ENCODE measurements around the gene NUDT14. TPM values are rescaled to one million over a fixed set of nuclear protein-coding genes. Genes with fewer than 3 reads are reported as not detected.

Gene NUDT14
- total RNA-seq, 4 donors from 2014 or later = 12.1 to 22.3 (median 16.6) TPM

GRCh38 chr14:105166571-105167302 lies 14.4 kb downstream of the NUDT14 start:
- no peak for ATAC-seq (ENCODE audit: low FRiP score)
- DNase-seq (ENCODE audit: low spot score) = no peak
- TF ChIP-seq CTCF (IDR thresholded peaks at IDR 0.05) = no peak

GRCh38 chr14:105165761-105166485 lies 15.2 kb downstream of the NUDT14 start:
- DNase-seq (ENCODE audit: low spot score) = no peak
- TF ChIP-seq CTCF (IDR thresholded peaks at IDR 0.05) = no peak
- no peak for ATAC-seq (ENCODE audit: low FRiP score)

- TF ChIP-seq CTCF (IDR thresholded peaks at IDR 0.05) = no peak
- DNase-seq (ENCODE audit: low spot score) = no peak
Observed at GRCh38 chr14:105165134-105165704, 15.9 kb downstream of the NUDT14 start.

GRCh38 chr14:105163040-105163742 lies 17.9 kb downstream of the NUDT14 start:
- no peak for TF ChIP-seq CTCF (IDR thresholded peaks at IDR 0.05)
- no peak for ATAC-seq (ENCODE audit: low FRiP score)
- no peak for DNase-seq (ENCODE audit: low spot score)

More at GRCh38 chr14:105165134-105165704, 15.9 kb downstream of the NUDT14 start:
- ATAC-seq (ENCODE audit: low FRiP score) = no peak

GRCh38 chr14:105162669-105162979 lies 18.5 kb downstream of the NUDT14 start:
- no peak for TF ChIP-seq CTCF (IDR thresholded peaks at IDR 0.05)
- DNase-seq (ENCODE audit: low spot score) (no peak), ATAC-seq (ENCODE audit: low FRiP score) (no peak)

GRCh38 chr14:105161964-105162668 lies 19.0 kb downstream of the NUDT14 start:
- peak; percentile 70 for ATAC-seq (ENCODE audit: low FRiP score)
- DNase-seq (ENCODE audit: low spot score) = no peak
- TF ChIP-seq CTCF (IDR thresholded peaks at IDR 0.05) = no peak
